Stimulated activated CD8-positive, alpha-beta memory T cell treated with anti-CD3 and anti-CD28 coated beads, Interleukin-7, amount 100 ng/mL, for 24 hours (primary cell): ENCODE measurements around the gene PNKD.
"Not testable (repeated sequence)": the region's sequence is repeated elsewhere in the genome, so short reads cannot be mapped to it uniquely, and the experiment has no call there.

ENCODE experiments used
- DNase-seq: peaks from one replicate; pipeline ENCODE4 v3.0.0-alpha.2; 2020; ENCODE audit warnings: low read depth

Gene PNKD

GRCh38 chr2:218292048-218293014 lies 22.0 kb downstream of the PNKD start, which contains the start of gene TMBIM1:
TMBIM1 (minus strand) TSS chr2:218292503; CDS start chr2:218282141, 10,362 bp downstream.
- DNase-seq = peak; percentile 55

GRCh38 chr2:218293715-218294429 lies 23.6 kb downstream of the PNKD start:
- DNase-seq = no peak

- DNase-seq = no peak
Measured at GRCh38 chr2:218294430-218295022, 24.2 kb downstream of the PNKD start.

- no peak for DNase-seq
Measured at GRCh38 chr2:218295029-218295428, 24.7 kb downstream of the PNKD start.

GRCh38 chr2:218296200-218296599 lies 25.9 kb downstream of the PNKD start:
- DNase-seq = no peak

- no peak for DNase-seq
Measured at GRCh38 chr2:218296847-218297246, 26.5 kb downstream of the PNKD start.

GRCh38 chr2:218298314-218298875 lies 28.1 kb downstream of the PNKD start:
- DNase-seq = no peak

- no peak for DNase-seq
Measured at GRCh38 chr2:218300141-218300540, 29.8 kb downstream of the PNKD start.

- peak; percentile 77 for DNase-seq
Measured at GRCh38 chr2:218301176-218301819, 31.0 kb downstream of the PNKD start.

GRCh38 chr2:218305383-218305782 lies 35.1 kb downstream of the PNKD start:
- no peak for DNase-seq

GRCh38 chr2:218306184-218306920 lies 36.0 kb downstream of the PNKD start:
- no peak for DNase-seq

GRCh38 chr2:218307415-218308090 lies 37.2 kb downstream of the PNKD start:
- DNase-seq = no peak

GRCh38 chr2:218310853-218311540 lies 40.7 kb downstream of the PNKD start:
- DNase-seq = no peak

- not testable (repeated sequence) for DNase-seq
Measured at GRCh38 chr2:218311541-218312266, 41.4 kb downstream of the PNKD start.

GRCh38 chr2:218312267-218312756 lies 42.0 kb downstream of the PNKD start:
- no peak for DNase-seq

GRCh38 chr2:218313356-218313755 lies 43.0 kb downstream of the PNKD start:
- no peak for DNase-seq

- not testable (repeated sequence) for DNase-seq
Measured at GRCh38 chr2:218314764-218315163, 44.4 kb downstream of the PNKD start.

GRCh38 chr2:218315397-218315796 lies 45.1 kb downstream of the PNKD start:
- DNase-seq = no peak

GRCh38 chr2:218317303-218317630 lies 46.9 kb downstream of the PNKD start:
- no peak for DNase-seq
